Measurements from ENCODE around the gene ZFP92. TPM values are rescaled to one million over a fixed set of nuclear protein-coding genes. Genes with fewer than 3 reads are reported as not detected.

Gene ZFP92
- total RNA-seq, 2 experiments from 2014 or later, result 0.03 TPM; not detected in 1

DNA sequence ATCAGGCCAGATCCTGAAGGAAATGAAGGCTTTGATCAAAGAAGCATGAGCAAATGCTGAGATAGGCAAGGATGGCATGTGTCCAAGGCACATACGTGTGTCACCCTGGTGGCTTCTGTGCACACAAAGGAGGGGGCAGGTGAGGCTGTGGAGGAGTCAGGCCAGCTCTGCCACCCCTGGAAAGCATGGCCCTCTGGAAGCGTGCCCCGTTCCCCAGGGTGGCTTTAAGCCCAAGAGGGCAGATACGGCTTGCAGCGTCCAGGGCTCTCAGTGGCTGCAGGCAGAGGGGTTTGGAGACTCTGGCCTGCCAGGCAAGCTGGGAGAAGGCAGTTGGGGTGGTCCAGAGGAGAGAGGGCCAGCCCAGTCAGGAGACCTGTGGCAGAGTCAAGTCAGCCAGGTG lies 35.7 kb upstream of the ZFP92 start:
- Histone ChIP-seq H3K4me3 (ENCODE audit: low read depth, low read length, poor library complexity, severe bottlenecking) (no peak overlapping the region), H3K9me3 (ENCODE audit: low read length) (no peaks in the 10 kb centered on the region), H3K4me1 (ENCODE audit: insufficient read depth, low read length, poor library complexity, severe bottlenecking) (peaks cover 13% of the 10 kb centered on the region), H4K20me1 (ENCODE audit: insufficient read depth, low read length) (no peaks in the 10 kb centered on the region), H3K36me3 (ENCODE audit: insufficient read depth, low read length) (no peaks in the 10 kb centered on the region), H3K79me2 (ENCODE audit: insufficient read depth, low read depth, low read length) (no peaks in the 10 kb centered on the region), H2AFZ (ENCODE audit: low read length) (no peak overlapping the region), H3K9me2 (ENCODE audit: insufficient read depth, low read length) (no peaks in the 10 kb centered on the region), H3K4me2 (ENCODE audit: low read length) (no peak overlapping the region), H3K27ac (ENCODE audit: low read depth, low read length, poor library complexity, severe bottlenecking) (no peak overlapping the region)
- ChIA-PET CTCF (ENCODE audit: unreplicated experiment) (no interaction called here), POLR2A (no interaction called here)
- intact Hi-C loops (cut with micrococcal nuclease; ENCODE audit: unreplicated experiment), result no loop called here
- no TSS peak for BruUV-seq (replicated peaks)
- DNase-seq (ENCODE audit: low spot score), result no peak
- TF ChIP-seq EZH2phosphoT487 (IDR thresholded peaks at IDR 0.05; ENCODE audit: borderline replicate concordance, low read depth, low read length), result no peak
- TF ChIP-seq, protein P1, sequence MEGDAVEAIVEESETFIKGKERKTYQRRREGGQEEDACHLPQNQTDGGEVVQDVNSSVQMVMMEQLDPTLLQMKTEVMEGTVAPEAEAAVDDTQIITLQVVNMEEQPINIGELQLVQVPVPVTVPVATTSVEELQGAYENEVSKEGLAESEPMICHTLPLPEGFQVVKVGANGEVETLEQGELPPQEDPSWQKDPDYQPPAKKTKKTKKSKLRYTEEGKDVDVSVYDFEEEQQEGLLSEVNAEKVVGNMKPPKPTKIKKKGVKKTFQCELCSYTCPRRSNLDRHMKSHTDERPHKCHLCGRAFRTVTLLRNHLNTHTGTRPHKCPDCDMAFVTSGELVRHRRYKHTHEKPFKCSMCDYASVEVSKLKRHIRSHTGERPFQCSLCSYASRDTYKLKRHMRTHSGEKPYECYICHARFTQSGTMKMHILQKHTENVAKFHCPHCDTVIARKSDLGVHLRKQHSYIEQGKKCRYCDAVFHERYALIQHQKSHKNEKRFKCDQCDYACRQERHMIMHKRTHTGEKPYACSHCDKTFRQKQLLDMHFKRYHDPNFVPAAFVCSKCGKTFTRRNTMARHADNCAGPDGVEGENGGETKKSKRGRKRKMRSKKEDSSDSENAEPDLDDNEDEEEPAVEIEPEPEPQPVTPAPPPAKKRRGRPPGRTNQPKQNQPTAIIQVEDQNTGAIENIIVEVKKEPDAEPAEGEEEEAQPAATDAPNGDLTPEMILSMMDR (conservative IDR thresholded peaks at IDR 0.05; ENCODE audit: low read length), result no peak

DNA sequence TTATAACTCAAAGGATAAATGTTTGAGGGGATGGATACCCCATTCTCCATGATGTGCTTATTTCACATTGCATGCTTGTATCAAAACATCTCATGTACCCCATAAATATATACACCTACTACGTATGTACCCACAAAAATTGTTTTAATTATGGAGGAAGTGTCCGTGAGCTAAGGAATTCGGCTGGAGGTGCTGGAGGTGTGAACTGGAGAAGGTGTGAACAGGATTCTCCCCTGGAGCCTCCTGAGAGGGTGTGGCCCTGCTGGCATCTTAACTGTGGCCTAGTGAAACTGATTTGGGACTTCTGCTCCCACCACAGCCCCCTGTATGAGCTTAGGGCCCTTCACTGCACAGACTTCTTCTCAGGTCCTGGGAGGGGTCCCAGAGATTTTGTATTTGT lies 33.5 kb upstream of the ZFP92 start:
- intact Hi-C loops (cut with micrococcal nuclease; ENCODE audit: unreplicated experiment), result no loop called here
- no TSS peak for BruUV-seq (replicated peaks)
- no peaks in the 10 kb centered on the region for H4K20me1 ChIP-seq (ENCODE audit: insufficient read depth, low read length)
- H3K9me2 ChIP-seq (ENCODE audit: insufficient read depth, low read length), result no peaks in the 10 kb centered on the region
- H3K27ac ChIP-seq (ENCODE audit: low read depth, low read length, poor library complexity, severe bottlenecking), result no peak overlapping the region
- TF ChIP-seq, protein P1 (conservative IDR thresholded peaks at IDR 0.05; ENCODE audit: low read length), result no peak
- TF ChIP-seq EZH2phosphoT487 (IDR thresholded peaks at IDR 0.05; ENCODE audit: borderline replicate concordance, low read depth, low read length), result no peak
- H3K79me2 ChIP-seq (ENCODE audit: insufficient read depth, low read depth, low read length), result no peaks in the 10 kb centered on the region
- no peak for DNase-seq (ENCODE audit: low spot score)
- no peak overlapping the region for H3K4me3 ChIP-seq (ENCODE audit: low read depth, low read length, poor library complexity, severe bottlenecking)
- H3K4me1 ChIP-seq (ENCODE audit: insufficient read depth, low read length, poor library complexity, severe bottlenecking), result peaks cover 7% of the 10 kb centered on the region
- H3K36me3 ChIP-seq (ENCODE audit: insufficient read depth, low read length), result no peaks in the 10 kb centered on the region
- H3K9me3 ChIP-seq (ENCODE audit: low read length), result no peaks in the 10 kb centered on the region
- no peak overlapping the region for H2AFZ ChIP-seq (ENCODE audit: low read length)
- H3K4me2 ChIP-seq (ENCODE audit: low read length), result no peak overlapping the region
- ChIA-PET POLR2A (interaction anchor here (0.5 kb wide), 1 partner anchor 279 kb away, joined by 3 read pairs; no protein-coding TSS in a partner anchor), CTCF (ENCODE audit: unreplicated experiment) (no interaction called here)

DNA sequence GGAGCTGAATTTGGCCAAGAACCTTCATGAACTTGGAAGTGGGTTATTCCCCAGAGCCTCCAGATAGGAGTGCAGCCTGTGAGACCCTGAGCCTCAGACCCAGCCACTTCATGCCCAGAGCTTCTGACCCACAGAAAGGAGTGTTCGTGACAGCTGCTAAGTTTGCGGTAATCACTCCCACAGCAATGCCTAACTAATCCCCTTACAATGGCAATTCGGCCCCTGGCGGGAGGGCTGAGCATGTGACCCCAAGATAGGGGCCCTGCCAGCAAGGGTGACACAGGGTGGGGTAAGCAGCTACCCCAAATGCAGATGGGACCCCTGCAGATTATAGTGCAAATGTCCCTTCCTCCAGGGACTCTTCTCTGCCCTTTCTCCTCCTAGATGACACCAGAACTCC lies 32.7 kb upstream of the ZFP92 start:
- Histone ChIP-seq H3K9me3 (ENCODE audit: low read length) (no peaks in the 10 kb centered on the region), H3K79me2 (ENCODE audit: insufficient read depth, low read depth, low read length) (no peaks in the 10 kb centered on the region), H2AFZ (ENCODE audit: low read length) (no peak overlapping the region), H4K20me1 (ENCODE audit: insufficient read depth, low read length) (no peaks in the 10 kb centered on the region), H3K9me2 (ENCODE audit: insufficient read depth, low read length) (no peaks in the 10 kb centered on the region), H3K4me1 (ENCODE audit: insufficient read depth, low read length, poor library complexity, severe bottlenecking) (peaks cover 7% of the 10 kb centered on the region), H3K4me3 (ENCODE audit: low read depth, low read length, poor library complexity, severe bottlenecking) (no peak overlapping the region), H3K4me2 (ENCODE audit: low read length) (no peak overlapping the region), H3K27ac (ENCODE audit: low read depth, low read length, poor library complexity, severe bottlenecking) (no peak overlapping the region), H3K36me3 (ENCODE audit: insufficient read depth, low read length) (no peaks in the 10 kb centered on the region)
- ChIA-PET CTCF (ENCODE audit: unreplicated experiment) (no interaction called here), POLR2A (no interaction called here)
- intact Hi-C loops (cut with micrococcal nuclease; ENCODE audit: unreplicated experiment), result no loop called here
- DNase-seq (ENCODE audit: low spot score), result no peak
- TF ChIP-seq, protein P1 (conservative IDR thresholded peaks at IDR 0.05; ENCODE audit: low read length), result 0 out of 2 replicates have a peak, but pooled peaks have one; percentile 8
- TF ChIP-seq EZH2phosphoT487 (IDR thresholded peaks at IDR 0.05; ENCODE audit: borderline replicate concordance, low read depth, low read length), result no peak
- no TSS peak for BruUV-seq (replicated peaks)
